Activated naive CD4-positive, alpha-beta T cell treated with anti-CD3 and anti-CD28 coated beads, Interleukin-2, amount 50 U/mL, for 16 hours (primary cell): ENCODE results near the gene EMILIN3.
"Not testable (repeated sequence)": the region's sequence is repeated elsewhere in the genome, so short reads cannot be mapped to it uniquely, and the experiment has no call there.

Experiments used
- DNase-seq: peaks from one replicate; pipeline ENCODE4 v3.0.0-alpha.2; 2020

The EMILIN3 gene

DNA sequence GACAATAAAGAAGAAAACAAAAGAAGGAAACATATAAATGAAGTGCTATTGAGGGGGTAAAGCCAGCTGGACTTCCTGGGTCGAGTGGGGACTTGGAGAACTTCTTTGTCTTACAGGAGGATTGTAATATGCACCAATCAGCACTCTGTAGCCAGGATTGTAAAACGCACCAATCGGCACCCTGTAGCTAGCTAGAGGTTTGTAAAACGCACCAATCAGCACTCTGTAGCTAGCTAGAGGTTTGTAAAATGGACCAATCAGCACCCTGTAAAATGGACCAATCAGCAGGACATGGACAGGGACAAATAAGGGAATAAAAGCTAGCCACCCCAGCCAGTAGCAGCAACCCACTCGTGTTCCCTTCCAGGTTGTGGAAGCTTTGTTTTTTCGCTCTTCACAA, 54.6 kb downstream of the EMILIN3 start:
- DNase-seq = not testable (repeated sequence)
